ENCODE measurements around the gene CAPN3. TPM values are rescaled to one million over a fixed set of nuclear protein-coding genes. Genes with fewer than 3 reads are reported as not detected.

The CAPN3 gene
- total RNA-seq, 1 experiment from 2014 or later, result 0.54 TPM

DNA sequence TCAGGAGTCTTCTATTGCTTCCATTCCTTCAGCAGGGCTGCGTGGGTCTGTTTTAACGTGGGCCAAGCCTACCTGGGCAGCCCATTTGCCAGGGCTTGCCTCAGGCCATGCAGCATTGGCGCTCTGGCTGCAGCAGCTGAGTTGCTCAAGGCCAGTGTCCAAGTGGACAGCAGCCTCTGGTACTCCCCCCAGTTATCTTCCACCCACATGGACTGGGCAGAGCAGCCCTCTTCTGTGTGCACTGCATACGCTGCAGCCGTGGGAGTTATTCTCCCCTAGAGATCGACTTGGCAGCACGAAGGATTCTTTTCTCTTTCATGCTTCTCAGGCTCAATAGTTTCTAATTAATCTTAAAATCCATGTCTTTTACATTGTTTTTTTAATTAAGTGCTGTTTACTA lies 6.9 kb upstream of the CAPN3 start:
- ChIA-PET CTCF (no interaction called here), POLR2A (ENCODE audit: low non-redundant PET) (no interaction called here)
- Histone ChIP-seq H3K4me1 (ENCODE audit: insufficient read depth, low read length, poor library complexity, severe bottlenecking) (no peaks in the 10 kb centered on the region), H3K27ac (ENCODE audit: low read depth, low read length, poor library complexity, severe bottlenecking) (no peak overlapping the region), H3K9me3 (ENCODE audit: low read depth, low read length, poor library complexity, severe bottlenecking) (no peaks in the 10 kb centered on the region), H3K36me3 (ENCODE audit: insufficient read depth, low read length, poor library complexity, severe bottlenecking) (no peaks in the 10 kb centered on the region), H3K27me3 (replicated peaks; ENCODE audit: insufficient read depth, low read depth, low read length, poor library complexity) (no peaks in the 10 kb centered on the region), H3K4me3 (ENCODE audit: low read depth, low read length, poor library complexity, severe bottlenecking) (no peak overlapping the region)
- intact Hi-C loops (cut with micrococcal nuclease; ENCODE audit: unreplicated experiment), result no loop called here
- no TSS peak for BruUV-seq (replicated peaks)
- TF ChIP-seq, protein P1, sequence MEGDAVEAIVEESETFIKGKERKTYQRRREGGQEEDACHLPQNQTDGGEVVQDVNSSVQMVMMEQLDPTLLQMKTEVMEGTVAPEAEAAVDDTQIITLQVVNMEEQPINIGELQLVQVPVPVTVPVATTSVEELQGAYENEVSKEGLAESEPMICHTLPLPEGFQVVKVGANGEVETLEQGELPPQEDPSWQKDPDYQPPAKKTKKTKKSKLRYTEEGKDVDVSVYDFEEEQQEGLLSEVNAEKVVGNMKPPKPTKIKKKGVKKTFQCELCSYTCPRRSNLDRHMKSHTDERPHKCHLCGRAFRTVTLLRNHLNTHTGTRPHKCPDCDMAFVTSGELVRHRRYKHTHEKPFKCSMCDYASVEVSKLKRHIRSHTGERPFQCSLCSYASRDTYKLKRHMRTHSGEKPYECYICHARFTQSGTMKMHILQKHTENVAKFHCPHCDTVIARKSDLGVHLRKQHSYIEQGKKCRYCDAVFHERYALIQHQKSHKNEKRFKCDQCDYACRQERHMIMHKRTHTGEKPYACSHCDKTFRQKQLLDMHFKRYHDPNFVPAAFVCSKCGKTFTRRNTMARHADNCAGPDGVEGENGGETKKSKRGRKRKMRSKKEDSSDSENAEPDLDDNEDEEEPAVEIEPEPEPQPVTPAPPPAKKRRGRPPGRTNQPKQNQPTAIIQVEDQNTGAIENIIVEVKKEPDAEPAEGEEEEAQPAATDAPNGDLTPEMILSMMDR (conservative IDR thresholded peaks at IDR 0.05; ENCODE audit: low read depth, low read length), result no peak
- TF ChIP-seq EZH2 (IDR thresholded peaks at IDR 0.05; ENCODE audit: borderline replicate concordance, low read depth, low read length, poor library complexity, severe bottlenecking), result no peak
- no peak for DNase-seq (ENCODE audit: low spot score)

DNA sequence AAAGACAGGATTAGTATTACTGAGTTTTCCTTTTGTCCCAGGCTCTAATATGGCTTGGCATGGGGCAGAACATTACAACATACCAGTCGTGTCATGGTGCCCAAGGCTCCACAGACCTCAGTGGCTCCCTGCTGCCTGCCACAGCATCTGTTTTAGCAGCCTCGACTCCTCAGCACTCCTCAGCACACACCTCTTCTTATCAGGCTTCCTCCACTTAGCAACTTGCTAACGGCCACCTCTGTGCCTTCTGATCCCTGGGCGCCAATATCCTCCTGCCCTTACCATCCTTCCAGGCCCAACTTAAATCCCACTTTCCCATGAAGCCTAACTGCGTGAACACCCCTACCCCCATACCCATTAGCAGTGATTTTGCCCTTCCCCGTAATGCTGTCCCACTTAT lies 6.2 kb upstream of the CAPN3 start:
- Histone ChIP-seq H3K27ac (ENCODE audit: low read depth, low read length, poor library complexity, severe bottlenecking) (no peak overlapping the region), H3K27me3 (replicated peaks; ENCODE audit: insufficient read depth, low read depth, low read length, poor library complexity) (no peaks in the 10 kb centered on the region), H3K4me3 (ENCODE audit: low read depth, low read length, poor library complexity, severe bottlenecking) (no peak overlapping the region), H3K9me3 (ENCODE audit: low read depth, low read length, poor library complexity, severe bottlenecking) (no peaks in the 10 kb centered on the region), H3K4me1 (ENCODE audit: insufficient read depth, low read length, poor library complexity, severe bottlenecking) (no peaks in the 10 kb centered on the region), H3K36me3 (ENCODE audit: insufficient read depth, low read length, poor library complexity, severe bottlenecking) (no peaks in the 10 kb centered on the region)
- BruUV-seq (replicated peaks), result no TSS peak
- DNase-seq (ENCODE audit: low spot score), result no peak
- intact Hi-C loops (cut with micrococcal nuclease; ENCODE audit: unreplicated experiment), result no loop called here
- ChIA-PET CTCF (no interaction called here), POLR2A (ENCODE audit: low non-redundant PET) (no interaction called here)
- TF ChIP-seq, protein P1 (conservative IDR thresholded peaks at IDR 0.05; ENCODE audit: low read depth, low read length), result no peak
- TF ChIP-seq EZH2 (IDR thresholded peaks at IDR 0.05; ENCODE audit: borderline replicate concordance, low read depth, low read length, poor library complexity, severe bottlenecking), result no peak

DNA sequence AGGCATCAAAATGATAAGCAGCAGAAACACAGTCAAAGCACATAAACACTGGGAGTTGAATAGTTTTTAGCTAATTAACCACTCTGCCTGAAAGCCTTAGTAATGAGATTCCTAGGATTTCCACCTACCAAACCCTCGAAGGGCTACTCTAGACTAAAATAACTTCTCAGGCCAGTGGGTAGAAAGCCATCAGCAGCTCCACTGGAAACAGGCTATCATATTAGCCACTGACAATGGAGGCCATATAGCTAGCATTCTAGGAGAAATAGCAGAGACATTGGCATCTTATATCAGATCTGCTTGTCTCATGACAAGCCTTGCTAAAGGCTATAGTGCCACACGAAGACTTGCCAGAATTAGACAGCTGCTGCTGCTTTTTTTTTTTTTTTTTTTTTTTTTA lies 4.5 kb upstream of the CAPN3 start:
- TF ChIP-seq, protein P1 (conservative IDR thresholded peaks at IDR 0.05; ENCODE audit: low read depth, low read length), result no peak
- no peak for TF ChIP-seq EZH2 (IDR thresholded peaks at IDR 0.05; ENCODE audit: borderline replicate concordance, low read depth, low read length, poor library complexity, severe bottlenecking)
- DNase-seq (ENCODE audit: low spot score), result no peak
- H3K4me1 ChIP-seq (ENCODE audit: insufficient read depth, low read length, poor library complexity, severe bottlenecking), result no peaks in the 10 kb centered on the region
- no peaks in the 10 kb centered on the region for H3K9me3 ChIP-seq (ENCODE audit: low read depth, low read length, poor library complexity, severe bottlenecking)
- CTCF ChIA-PET, result no interaction called here
- no peaks in the 10 kb centered on the region for H3K36me3 ChIP-seq (ENCODE audit: insufficient read depth, low read length, poor library complexity, severe bottlenecking)
- H3K27me3 ChIP-seq (replicated peaks; ENCODE audit: insufficient read depth, low read depth, low read length, poor library complexity), result no peaks in the 10 kb centered on the region
- H3K4me3 ChIP-seq (ENCODE audit: low read depth, low read length, poor library complexity, severe bottlenecking), result no peak overlapping the region
- no peak overlapping the region for H3K27ac ChIP-seq (ENCODE audit: low read depth, low read length, poor library complexity, severe bottlenecking)
- no TSS peak for BruUV-seq (replicated peaks)
- intact Hi-C loops (cut with micrococcal nuclease; ENCODE audit: unreplicated experiment), result no loop called here
- POLR2A ChIA-PET (ENCODE audit: low non-redundant PET), result no interaction called here
